Dermis blood vessel endothelial cell (primary cell): ENCODE results near the gene WDR64. TPM values are rescaled to one million over a fixed set of nuclear protein-coding genes. Genes with fewer than 3 reads are reported as not detected.
A peak's percentile ranks its signal among the peaks of the same experiment; 100 is the strongest.

ENCODE experiments used
- DNase-seq: peaks from one replicate; pipeline ENCODE4 v3.0.0; 2010
- total RNA-seq: library from RNA; depleted of rRNA; stranded (reverse); fragments of >200 nt; gene quantifications from 2 replicates; pipeline ENCODE4 v1.2.3, GENCODE V29; 2014

Gene WDR64
- 0.17 TPM in 1 of 2 replicates, not detected in the other for total RNA-seq

DNA sequence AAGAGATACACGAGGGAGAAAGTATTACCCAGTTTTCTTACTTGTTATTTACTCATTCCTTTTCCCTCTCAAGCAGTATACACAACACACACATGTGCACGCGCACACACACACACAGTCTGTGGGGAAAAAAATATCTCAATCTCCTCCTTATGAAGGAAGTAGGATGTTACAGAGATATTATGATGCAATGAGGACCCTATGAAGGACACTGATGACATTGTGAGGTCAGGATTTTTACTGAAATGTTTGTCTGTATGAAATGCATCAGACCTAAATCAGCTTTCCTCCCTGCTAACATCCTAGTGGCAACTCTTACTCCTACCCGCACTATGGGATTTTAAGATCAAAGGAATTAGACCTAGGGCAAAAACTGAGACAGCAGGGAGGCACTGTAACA, at the start of gene WDR64:
Gene WDR64, plus strand, starts transcription at position 270 of the 400 bp plus-strand sequence. CDS start 204 bp downstream, outside the sequence.
- DNase-seq, result no peak

DNA sequence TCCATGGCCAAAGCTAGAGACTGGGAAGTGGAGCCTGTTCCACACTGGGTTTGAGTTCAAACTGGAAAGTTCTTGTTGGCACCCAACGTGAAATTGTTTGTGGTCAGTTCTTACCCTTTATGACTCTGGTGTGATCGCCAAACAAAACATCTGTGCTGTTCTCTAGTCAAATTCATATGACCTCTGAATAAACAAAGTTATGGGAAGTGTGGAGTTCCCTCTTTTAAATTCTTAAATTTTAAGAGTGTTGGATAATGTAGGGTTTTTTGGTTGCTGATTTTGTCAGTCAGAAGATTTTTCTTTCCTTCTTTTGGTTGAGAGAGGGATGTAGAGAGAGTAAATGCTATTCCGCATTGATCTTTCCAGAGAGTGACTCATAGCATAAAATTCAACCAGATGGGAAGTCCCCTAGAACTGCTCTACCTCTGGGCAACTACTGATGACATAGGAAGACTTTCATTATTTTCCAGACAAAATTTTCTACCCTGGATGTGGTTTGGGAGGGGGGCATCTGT, 48.3 kb upstream of the WDR64 start:
- no peak for DNase-seq

DNA sequence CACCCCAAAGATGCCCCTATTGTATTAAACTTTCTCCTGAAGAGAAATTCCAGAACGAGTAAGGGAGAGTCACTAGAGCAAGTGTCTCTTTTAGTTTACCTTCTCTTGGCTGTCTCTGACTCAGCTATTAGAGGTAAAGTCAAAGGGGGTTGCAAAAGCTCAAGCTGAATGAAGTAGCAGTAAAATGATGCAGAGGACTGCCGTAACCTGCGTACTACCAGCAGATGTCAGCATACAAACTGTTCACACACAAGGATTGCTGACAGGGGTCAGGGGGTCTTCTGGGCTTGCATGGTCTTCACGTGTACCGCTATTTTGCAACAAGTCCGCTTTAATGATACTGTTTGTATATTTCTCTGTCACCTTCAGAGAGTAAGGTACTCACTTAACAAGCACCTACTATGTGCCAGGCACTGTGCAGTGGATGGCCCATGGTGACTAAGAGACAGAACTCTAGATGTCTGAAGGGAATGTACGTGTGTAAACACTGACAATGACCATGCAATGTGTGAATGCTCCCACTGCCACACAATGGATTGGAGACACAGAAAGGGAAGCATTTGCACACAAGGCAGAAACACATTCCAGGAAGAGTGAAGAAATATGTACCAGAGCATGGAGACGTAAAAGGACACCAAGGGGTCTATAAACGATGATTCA, 46.8 kb upstream of the WDR64 start:
- DNase-seq, result peak; percentile 10

DNA sequence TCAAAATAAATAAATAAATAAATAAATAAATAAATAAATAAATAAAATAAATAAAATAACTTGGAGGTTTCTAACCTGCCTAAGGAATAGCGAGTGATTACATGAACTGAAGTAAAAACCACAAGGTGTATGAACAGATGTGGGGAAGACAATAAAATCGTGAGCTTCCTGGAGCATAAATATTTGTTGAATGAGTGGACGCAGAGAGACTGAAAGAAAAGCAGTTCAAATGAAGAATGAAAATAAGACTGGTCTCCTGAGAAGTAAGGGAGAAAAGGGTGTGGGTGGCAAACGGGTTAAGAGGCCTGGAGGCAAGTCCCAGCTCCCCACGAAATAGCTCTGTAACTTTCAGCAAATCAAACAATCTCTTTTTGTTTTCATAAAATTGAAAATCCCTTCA, 45.5 kb upstream of the WDR64 start:
- no peak for DNase-seq

GRCh38 chr1:241607497-241607896, 44.6 kb upstream of the WDR64 start:
- DNase-seq, result no peak

DNA sequence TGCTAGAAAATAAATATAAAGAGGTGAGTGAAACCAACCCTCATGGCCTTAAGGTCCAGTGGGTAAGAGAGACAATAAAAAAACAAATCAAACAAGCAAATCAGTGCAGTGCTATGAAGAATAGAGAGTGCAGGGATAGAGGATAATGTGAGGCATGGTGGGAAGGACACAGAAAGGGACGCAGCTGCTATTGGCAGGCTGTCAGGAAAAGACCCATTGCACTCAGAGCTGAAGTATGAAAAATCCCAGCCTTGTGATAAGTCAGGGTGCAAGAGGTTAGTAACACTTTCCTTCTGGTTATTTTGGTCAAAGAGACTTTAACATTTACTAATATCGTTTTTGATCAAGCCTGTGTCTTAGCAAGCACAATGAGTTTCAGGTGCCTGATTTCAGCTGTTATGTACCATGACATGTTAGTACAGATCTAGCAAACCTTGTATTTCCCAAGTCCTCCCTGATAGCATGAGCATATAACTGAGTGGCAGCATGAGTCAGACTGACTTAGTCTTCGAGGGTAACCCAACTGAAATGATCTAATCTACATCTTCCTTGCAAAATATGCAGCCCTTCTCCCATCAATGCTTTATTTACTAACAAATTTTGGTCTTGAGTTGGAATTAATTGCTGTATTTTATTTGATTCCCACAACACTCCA, 43.6 kb upstream of the WDR64 start:
- peak; percentile 18 for DNase-seq

DNA sequence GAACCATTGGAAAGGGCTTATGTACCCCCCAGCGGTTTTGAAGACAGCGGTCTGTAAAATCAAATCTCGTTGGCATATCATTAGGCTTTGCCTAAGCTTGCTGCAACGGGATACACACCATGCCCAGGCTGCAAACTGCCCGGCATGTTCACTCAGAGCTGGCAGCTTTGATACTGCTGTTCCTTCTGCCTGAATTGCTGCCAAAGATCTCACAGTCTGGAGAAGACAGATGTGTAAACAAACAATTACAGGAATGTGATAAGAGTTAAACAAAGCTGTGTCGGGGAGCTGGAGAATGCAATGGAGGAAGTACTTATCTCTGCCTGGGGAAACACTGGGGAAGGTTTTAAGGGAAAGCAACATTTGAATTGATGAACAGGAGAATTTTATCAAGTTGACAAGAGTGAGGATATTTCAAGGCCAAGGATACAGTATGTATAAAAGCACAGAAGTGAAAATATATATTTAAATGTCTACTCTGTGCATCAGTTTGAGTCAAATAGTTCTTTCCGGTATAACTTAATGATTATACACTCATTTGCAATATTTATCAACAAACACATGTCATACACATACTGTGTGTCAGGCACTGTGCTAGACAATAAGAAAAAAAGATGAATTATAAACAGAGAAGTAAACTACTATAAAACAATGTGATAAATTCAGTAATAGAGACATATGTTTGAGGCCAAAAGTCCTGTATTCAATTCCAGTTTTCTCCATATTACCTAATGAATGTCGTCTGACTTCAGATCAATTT, 41.8 kb upstream of the WDR64 start:
- DNase-seq, result peak; percentile 58

GRCh38 chr1:241611063-241611462, 41.0 kb upstream of the WDR64 start:
- peak; percentile 76 for DNase-seq

GRCh38 chr1:241611736-241612135, 40.3 kb upstream of the WDR64 start:
- no peak for DNase-seq

DNA sequence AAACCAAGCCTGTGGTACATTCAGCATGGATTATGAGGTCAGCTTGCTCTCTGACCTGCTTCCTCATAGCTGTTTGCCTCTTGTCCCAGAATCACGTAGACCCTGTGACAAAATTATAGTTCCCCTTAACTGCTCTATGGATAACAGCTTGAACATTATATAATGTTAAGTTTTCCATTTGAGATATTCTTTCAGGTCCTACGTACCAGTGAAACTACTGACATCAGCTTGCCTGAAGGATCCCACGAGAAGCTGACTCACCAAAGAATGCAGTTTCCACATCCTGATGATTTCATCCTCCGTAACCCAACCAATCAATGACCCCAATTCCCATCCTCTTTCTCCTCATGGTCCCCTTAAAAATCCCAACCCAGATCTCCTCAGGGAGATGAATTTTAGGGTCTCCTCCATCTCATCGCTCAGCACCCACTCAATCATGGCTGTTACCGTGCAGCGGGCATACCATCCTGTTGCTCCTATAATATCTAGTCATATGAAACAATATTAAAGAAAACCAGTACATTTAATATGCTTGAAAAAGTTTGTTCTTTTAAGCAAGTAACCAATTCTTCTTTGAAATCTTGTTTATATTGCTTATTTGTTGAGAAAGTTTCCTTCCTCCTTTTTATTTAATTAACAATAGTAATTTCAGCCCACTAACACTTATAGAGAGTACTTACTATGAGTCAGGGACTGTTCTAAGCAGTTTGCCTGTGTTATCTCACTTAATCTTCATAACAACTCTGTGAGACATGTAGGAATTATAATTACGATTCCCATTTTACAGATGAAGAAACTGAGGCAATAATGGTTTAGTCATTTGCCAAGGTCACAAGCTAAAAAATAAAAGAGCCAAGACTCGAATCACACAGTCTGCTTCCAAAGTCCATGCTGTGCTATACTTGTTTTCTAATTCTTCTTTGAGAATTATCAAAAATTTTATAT, 39.3 kb upstream of the WDR64 start:
- DNase-seq, result peak; percentile 75

GRCh38 chr1:241614144-241614543, 37.9 kb upstream of the WDR64 start:
- DNase-seq, result no peak

DNA sequence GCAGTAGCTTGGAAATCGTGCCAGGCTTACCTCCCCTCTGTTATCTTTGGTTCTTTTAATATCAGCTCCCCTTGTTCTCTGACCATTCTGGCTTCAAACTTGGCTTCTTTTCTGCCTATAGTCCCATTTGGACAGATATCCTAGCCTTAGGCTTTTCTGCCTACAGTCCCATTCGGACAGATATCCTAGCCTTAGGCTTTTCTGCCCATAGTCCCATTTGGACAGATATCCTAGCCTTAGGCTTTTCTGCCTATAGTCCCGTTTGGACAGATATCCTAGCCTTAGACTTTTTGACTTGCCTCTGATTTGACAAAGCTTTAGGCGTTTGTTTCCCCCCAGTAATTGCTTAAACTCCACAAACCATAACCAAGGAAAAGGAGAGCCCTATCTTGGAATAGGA, 37.5 kb upstream of the WDR64 start:
- no peak for DNase-seq

GRCh38 chr1:241615043-241615974, 36.8 kb upstream of the WDR64 start:
- no peak for DNase-seq

- no peak for DNase-seq
These were observed 34.7 kb upstream of the WDR64 start for GRCh38 chr1:241617426-241617825.

DNA sequence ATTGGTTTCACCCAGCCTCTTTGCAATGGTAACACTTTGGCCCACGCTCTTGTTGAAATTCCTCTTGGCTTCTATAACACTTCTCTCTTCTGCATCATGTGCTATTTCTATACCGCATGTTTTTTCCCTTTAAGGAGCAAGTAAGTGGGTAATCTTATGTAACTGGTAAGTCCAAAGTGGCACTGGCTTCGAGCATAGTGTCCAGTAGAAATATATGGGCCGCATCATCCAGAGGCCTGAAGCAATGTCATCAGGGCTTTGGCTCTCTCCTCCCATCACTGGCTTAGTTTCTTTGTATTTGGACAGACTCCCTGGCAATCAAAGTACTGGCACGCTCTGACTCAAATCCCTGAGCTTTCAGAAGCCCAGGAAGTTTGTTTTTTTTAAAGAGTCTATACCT, 29.4 kb upstream of the WDR64 start:
- DNase-seq, result no peak

- no peak for DNase-seq
These were observed 27.1 kb upstream of the WDR64 start for GRCh38 chr1:241624935-241625334.

DNA sequence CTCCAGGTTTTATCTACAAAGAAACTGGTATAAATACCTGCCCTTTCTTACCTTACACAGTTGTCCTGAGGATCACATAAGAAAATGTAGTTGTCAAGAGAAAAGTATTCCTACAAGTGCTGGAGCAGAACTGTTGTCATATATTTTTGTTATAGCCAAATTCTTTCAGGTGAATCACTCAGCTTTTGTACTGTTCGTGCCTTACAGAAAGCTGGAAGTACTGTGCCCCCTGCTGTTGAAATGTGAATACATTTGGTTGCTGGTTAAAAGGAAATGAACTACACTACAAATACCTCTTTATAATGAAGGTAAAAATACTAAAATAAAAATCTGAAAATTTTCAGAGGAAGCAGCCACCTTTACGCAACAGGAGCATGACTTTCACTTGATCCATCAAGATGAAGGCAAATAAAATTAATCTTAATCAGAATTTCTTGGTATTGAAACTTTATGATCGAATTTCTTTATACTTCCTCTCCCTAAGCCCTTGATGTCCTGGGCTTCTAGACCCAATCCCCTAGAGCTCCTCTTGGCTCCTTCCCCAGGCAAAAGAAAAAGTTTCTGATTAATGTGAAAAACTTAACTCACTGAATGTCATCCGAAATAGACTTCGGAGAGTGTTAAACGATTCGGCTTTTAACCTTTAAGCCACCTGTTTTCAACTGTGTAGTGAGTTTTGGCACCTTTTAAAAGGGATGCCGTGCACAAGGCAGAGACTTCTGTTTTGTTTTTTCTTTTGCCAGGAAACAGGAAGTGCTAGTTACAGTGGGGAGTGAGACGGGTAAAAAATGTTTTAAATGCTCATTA, 24.4 kb upstream of the WDR64 start:
- DNase-seq, result peak; percentile 83

- DNase-seq, result no peak
These were observed 22.1 kb upstream of the WDR64 start for GRCh38 chr1:241630005-241630404.

DNA sequence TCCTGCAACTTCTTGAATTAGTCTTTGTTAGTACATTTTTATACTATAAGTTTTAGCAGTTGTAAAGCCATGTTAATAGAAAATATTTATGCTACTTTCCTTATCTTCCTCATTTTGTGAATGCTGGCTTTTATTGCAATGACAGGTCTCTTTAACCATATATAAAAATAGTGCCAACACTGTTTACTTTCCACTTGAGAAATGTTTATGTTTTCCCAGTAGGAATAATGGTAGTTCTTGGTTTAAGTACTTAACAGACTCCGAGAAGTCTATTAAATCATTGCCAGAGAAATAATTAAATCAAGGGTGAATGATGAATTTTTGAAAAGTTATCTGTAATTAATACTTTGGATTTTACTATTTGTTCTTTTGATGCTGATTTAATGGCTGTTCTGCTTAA, 21.6 kb upstream of the WDR64 start:
- no peak for DNase-seq

DNA sequence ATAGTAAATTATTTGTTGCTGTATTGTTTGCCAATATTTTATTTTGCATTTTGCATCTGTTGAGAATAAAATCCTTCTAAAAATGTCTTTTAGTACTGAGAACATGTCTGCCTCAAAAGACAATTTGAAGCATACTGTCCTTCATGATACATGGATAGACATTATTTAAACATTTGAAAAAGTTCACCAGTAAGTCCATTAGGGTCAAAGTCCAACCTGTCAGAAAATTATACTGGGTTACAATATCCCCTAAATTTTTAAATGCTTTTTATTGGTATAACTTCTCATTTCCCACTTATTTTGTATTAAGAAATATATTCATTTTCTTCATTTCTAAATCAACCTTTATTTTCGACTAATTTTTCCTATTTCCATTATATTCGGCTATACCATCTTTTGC, 21.2 kb upstream of the WDR64 start:
- no peak for DNase-seq
